NCI-H2196 (cell line): Measurements from ENCODE around the gene RANBP10.

Source experiments
- DNase-seq: peaks from one replicate; lab custom pipeline; 2025; ENCODE audit not compliant: unreplicated experiment; lab: John Stamatoyannopoulos, UW

RANBP10 gene

DNA sequence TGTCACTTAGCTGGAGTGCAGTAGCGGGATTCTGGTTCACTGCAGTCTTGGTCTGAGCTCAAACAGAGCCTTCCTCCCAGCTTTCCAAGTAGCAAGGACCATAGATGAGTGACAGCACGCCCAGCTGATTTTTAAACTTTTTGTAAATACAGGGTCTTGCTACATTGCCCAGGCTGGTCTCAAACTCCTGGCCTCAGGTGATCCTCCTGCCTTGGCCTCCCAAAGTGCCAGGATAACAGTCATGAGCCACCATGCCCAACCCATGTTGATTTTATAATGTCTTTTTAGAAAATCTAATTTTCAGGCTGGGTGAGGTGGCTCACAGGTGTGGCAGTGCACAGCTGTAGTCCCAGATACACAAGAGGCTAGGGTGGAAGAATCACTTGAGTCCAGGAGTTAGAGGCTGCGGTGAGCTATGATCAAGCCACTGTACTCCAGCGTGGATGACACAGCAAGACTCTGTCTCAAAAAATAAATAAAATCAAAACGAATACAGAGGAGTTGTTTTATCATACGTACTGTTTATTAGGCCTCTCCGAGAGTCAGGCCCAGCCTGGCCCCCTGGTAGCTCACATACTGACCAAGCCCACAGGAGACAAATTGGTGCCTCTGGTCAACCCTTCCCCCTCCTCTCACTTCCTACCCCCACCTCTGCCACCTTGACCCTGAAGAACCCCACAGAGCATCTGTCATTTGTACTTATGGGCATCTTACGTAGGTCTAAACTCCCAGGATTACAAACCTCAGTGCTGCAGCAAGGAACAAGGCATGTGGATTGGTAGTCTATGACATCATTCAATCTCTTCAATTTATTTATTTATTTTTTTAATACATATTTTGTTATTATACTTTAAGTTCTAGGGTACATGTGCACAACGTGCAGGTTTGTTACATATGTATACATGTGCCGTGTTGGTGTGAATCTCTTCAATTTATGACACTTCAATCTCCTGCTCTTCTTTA lies 126.1 kb downstream of the RANBP10 start:
- no peak for DNase-seq

DNA sequence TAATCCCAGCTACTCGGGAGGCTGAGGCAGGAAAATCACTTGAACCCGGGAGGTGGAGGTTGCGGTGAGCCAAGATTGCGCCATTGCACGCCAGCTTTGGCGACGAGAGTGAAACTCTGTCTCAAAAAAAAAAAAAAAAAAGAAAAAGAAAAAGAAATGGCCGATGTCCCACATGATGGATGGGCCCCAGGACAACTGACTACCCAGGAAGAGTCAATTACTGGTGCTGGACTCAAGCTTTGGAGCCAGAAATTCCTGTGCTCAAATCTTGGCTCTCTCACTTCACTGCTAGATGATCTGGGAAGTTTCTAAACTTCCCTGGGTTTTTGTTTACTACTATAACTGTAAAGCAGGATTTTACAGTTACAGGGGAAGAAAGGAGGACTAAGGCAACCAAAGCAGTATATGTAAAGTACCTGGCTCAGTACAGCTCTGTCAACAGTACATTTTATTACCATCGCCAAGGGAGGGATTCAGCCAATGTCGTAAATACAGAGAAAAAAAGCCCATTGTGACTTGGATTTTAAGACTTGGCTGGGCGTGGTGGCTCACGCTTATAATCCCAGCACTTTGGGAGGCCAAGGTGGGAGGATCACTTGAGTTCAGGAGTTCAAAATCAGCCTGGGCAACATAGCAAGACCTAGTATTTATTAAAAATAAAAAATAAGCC lies 127.9 kb downstream of the RANBP10 start:
- no peak for DNase-seq

DNA sequence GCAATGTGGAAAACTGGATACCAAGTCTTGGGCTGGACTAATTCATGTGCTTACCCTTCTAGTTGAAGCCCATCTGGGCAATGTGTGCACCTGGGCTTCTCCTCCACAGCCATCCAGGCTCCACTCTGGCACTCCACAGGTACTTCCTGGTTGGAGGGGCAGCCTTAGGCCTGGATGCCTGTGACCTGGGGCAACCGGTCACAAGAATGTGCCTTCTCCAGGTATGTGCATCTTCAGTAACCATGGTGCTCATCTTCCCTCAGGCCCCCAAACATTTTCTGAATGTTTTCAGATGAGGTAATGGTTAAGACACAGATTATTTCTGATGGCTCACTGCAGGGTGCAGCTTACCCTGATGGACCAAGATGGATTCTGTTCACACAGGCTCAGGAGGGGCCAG lies 128.6 kb downstream of the RANBP10 start:
- no peak for DNase-seq

DNA sequence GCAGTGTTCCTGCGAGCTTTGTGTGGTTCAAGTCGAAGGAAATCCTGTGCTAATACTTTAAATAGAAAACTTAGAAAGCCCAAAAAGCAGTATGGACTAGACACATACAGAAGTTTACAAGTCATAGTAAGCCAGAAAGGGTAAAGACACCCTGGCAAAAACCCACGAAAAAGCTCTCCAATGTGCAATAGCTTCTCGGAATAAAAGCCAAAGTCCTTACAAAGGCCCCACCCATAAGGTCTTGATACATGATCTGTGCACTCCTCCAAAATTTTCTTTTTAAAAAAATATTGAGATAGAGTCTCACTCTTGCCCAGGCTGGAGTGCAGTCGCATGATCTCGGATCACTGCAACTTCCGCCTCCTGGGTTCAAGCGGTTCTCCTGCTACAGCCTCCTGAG lies 129.4 kb downstream of the RANBP10 start:
- DNase-seq = no peak

DNA sequence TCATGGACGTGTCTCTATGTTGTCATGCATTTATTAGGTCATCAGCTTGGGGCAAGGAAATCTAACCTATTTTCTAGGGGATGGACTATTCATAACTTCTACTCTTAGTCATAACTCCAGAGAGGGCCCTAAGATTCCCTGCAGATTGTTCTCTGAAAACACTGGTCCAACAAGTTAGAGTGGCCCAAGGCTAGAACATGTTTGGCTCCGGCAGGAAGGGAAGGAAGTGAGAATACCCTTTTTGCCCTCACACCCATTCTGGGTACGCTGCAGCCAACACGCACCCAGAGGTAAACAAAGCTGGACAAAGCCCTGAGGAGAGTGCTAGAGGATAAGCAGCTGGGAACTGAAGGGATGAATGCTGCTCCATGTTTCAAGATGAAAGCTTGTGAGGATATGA lies 129.8 kb downstream of the RANBP10 start:
- no peak for DNase-seq

DNA sequence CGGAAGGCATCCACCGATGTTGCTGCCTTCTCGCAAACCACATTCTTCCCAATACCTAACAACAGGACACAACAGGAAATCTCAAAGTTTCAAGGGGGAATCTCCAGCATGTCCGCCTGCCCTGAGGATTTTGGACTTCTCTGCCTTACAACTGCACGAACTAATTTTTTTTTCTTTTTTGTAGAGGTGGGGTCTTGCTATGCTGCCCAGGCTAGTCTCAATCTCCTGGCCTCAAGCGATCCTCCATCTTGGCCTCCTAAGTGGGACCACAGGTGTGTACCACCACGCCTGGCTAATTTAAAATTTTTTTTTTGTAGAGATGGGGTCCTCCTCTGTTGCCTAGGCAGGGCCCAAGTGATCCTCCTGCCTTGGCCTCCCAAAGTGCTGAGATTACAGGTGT lies 130.4 kb downstream of the RANBP10 start:
- no peak for DNase-seq

DNA sequence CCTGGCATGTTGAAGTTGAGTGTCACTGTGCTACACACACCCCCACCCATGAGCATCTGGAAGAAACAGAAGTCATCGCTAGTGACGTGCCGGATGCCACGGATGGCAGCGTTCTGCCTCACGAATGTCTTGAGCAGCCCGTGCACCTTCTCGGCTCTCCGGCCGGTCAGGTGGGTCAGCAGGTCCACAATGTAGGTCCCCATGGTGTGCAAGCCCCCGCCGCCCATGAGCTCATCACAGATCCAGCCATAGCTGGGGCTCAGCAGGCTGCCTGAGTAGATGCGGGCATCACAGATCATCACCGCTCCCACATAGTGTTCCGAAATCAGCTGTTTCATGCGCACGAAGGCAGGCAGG lies 130.8 kb downstream of the RANBP10 start:
- DNase-seq = no peak

DNA sequence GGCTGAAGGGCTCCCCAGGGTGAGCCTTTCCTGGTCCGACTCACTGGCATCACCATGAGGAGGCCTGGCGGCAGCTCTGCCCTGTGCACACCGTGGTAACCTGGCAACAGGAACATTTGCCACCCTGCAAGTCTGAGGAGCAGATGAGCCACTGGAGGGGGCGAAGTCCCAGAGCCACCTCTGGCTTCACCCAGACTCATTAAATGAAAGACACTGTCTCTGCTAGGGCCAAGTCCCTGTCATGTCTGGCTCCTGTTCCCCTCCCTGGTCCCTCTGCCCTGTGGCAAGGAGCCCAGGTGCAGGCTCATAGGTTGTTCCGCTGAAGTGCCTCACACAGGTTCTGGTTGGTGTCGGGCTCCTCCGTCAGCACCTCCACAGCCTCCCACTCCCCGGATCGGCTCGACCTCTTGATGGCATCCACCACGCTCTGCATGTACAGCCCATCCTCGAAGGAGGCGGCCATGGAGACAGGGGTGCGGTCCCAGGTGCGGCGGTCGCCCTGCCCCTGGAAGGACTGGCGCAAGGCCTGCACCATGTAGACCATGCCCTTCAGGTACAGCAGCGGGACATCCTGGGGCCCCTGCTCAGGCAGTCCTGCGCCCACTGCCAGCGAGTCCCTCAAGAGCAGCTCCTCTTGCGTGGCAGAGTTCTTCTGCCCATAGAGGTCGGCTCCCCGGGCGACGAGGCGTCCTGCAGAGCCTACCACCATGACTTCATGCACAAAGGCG lies 131.3 kb downstream of the RANBP10 start:
- DNase-seq = no peak

DNA sequence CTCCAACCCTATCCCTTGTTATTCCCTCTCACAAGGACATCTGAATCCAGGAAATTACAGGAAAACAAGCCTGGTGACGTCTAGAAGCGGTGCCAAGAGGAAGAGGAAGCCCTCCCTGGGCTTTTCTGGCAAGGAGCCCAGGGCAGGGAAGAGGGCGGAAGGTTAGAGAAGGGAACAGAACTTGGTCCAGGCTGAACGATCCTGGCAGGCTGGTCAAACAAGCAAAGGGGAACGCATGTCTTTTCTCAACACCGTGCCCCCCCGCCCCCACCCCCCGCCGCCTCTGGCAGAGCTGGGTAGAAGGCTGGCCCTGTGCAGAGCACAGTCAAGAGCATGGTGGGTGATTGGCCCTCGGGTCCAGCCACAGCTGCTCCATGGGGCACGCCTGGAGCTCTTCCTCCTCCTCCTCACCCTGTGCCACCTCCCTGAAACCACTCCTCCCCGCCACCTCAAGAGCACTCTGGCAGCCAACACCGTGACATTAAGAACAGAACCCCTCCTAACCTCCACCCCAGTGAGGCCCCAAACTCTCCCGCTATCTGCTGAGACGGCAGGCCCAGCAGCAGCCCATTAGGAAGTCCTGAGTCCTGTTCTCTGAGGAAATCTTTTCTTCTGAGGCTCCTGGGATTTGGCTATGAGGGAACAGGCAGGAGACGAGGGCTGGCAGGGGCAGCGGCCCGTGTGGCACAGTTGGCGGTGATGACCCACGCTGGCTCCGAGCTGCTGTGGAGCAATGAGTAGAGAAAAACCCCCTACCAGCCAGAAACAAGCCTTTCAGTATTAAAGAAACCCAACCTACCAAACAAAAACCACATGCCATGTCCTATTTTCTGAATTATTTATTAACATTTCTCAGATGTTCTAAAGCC lies 132.4 kb downstream of the RANBP10 start:
- peak; percentile 32 for DNase-seq
